Breast epithelium (tissue), 4 donors: ENCODE results near the gene TTLL13. TPM values are rescaled to one million over a fixed set of nuclear protein-coding genes. Genes with fewer than 3 reads are reported as not detected.
"Not testable (repeated sequence)": the region's sequence is repeated elsewhere in the genome, so short reads cannot be mapped to it uniquely, and the experiment has no call there.

Experiments used
- DNase-seq, 2 donors: peaks; one replicate each; pipeline ENCODE4 v3.0.0-alpha.2; 2019; ENCODE audit warnings: low spot score in 2 of 2
- H3K27ac ChIP-seq, 2 donors: fragments of 200-600 bp; sonication (generic) in 1 of 2; one replicate each; pipeline ENCODE4 v1.5.1; 2016 to 2019; ENCODE audit warnings: mild to moderate bottlenecking in 1 of 2
- H3K27me3 ChIP-seq, 2 donors: fragments of 200-600 bp; sonication (generic) in 1 of 2; one replicate each; pipeline versions ENCODE4 v1.5.1 to v1.6.0; 2017 to 2019; ENCODE audit warnings: control low read depth in 1 of 2, mild to moderate bottlenecking in 1 of 2
- H3K36me3 ChIP-seq: fragments of 200-600 bp; one replicate; pipeline ENCODE4 v1.5.1; 2019
- H3K4me1 ChIP-seq, 2 donors: fragments of 200-600 bp; sonication (generic); one replicate each; pipeline ENCODE4 v1.5.1; 2016 to 2019; ENCODE audit warnings: control low read depth in 1 of 2
- H3K4me3 ChIP-seq, 3 donors: fragments of 200-600 bp; sonication (generic); 1 replicate in 2 of 3; 2 replicates in 1 of 3; pipeline ENCODE4 v1.5.1; 2016 to 2019; ENCODE audit warnings: mild to moderate bottlenecking in 3 of 3, moderate library complexity in 2 of 3
- H3K9me3 ChIP-seq, 2 donors: fragments of 200-600 bp; sonication (generic) in 1 of 2; one replicate each; pipeline ENCODE4 v1.5.1; 2016 to 2019; ENCODE audit warnings: control low read depth in 1 of 2
- CTCF ChIP-seq, 3 donors: fragments of 450-650 bp; IDR thresholded peaks; one replicate each; pipeline ENCODE4 v1.5.1; 2016 to 2017; ENCODE audit warnings: antibody characterized with exemption in 3 of 3, mild to moderate bottlenecking in 3 of 3, moderate library complexity in 3 of 3
- POLR2A ChIP-seq: fragments of 450-650 bp; IDR thresholded peaks from one replicate; pipeline ENCODE4 v1.6.1; 2016; ENCODE audit warnings: antibody characterized with exemption, mild to moderate bottlenecking, moderate library complexity
- POLR2AphosphoS5 ChIP-seq, 3 donors: sonication (generic); formaldehyde crosslinking; IDR thresholded peaks; one replicate each; pipeline ENCODE4 v1.6.1; 2017; ENCODE audit warnings: antibody characterized with exemption in 3 of 3
- intact Hi-C: fragments of 100-400 bp; cut with DNase I; formaldehyde crosslinking; loops from one replicate; pipeline ENCODE4 v1.15.1; 2023; ENCODE audit warnings: low total_unique reads
- total RNA-seq, 3 donors: library from RNA; depleted of rRNA; stranded (reverse); fragments of >200 nt; gene quantifications; one replicate each; pipeline ENCODE4 v1.1.0, GENCODE V29; 2016

The TTLL13 gene
- total RNA-seq, 3 donors from 2014 or later = 0.15 TPM; not detected in 2

GRCh38 chr15:90270502-90271150, 21.3 kb downstream of the TTLL13 start:
- Histone ChIP-seq H3K4me1 (peaks cover 0 to 20% of the 10 kb centered on the region in 2 donors), H3K27ac (no peak overlapping the region)
- DNase-seq = no peak

DNA sequence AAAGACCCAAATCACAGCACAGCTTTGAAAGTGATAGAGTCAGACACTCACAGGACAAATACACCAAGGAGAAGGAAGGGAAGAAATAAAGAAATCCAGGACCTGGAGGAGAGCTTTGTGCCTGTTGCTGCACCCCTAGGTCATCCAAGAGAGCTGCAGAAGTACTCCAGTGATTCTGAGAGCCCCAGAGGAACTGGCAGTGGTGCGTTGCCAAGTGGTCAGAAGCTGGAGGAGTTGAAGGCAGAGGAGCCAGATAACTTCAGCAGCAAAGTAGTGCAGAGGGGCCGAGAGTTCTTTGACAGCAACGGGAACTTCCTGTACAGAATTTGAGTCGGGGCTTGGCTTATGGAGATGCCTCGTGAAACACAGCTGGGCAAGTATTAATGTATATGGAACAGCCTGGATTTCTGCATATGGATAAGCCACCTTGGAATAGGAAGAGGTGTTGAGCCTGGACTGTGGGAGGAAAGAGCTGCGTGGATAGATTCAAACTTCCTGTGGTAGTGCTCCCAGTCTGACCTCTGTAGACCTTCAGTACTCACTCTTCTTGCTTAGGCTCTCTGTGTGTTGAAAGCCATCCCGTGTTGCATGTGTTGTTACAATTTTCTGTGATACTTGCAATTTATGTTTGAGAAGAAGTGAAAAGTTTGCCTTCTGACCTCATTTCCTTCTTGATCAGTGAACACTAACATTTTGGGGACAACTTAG, 22.3 kb downstream of the TTLL13 start:
- intact Hi-C loops = no loop called here
- Histone ChIP-seq H3K27ac (no peak overlapping the region), H3K36me3 (no peaks in the 10 kb centered on the region), H3K4me3 (no peak overlapping the region), H3K4me1 (peaks cover 0 to 20% of the 10 kb centered on the region in 2 donors), H3K9me3 (no peaks in the 10 kb centered on the region), H3K27me3 (no peaks in the 10 kb centered on the region)
- no peak for TF ChIP-seq CTCF (IDR thresholded peaks at IDR 0.05)
- DNase-seq = no peak

More at GRCh38 chr15:90270502-90271150, 21.3 kb downstream of the TTLL13 start:
- TF ChIP-seq CTCF (IDR thresholded peaks at IDR 0.05) = no peak
- H3K36me3 ChIP-seq = no peaks in the 10 kb centered on the region
- H3K27me3 ChIP-seq = no peaks in the 10 kb centered on the region
- no peak overlapping the region for H3K4me3 ChIP-seq
- H3K9me3 ChIP-seq = no peaks in the 10 kb centered on the region
- intact Hi-C loops = no loop called here

GRCh38 chr15:90278467-90278866, 29.1 kb downstream of the TTLL13 start:
- intact Hi-C loops, H3K36me3 ChIP-seq, H3K4me1 ChIP-seq, H3K27me3 ChIP-seq, DNase-seq, H3K9me3 ChIP-seq, H3K4me3 ChIP-seq, H3K27ac ChIP-seq: not testable (repeated sequence)

DNA sequence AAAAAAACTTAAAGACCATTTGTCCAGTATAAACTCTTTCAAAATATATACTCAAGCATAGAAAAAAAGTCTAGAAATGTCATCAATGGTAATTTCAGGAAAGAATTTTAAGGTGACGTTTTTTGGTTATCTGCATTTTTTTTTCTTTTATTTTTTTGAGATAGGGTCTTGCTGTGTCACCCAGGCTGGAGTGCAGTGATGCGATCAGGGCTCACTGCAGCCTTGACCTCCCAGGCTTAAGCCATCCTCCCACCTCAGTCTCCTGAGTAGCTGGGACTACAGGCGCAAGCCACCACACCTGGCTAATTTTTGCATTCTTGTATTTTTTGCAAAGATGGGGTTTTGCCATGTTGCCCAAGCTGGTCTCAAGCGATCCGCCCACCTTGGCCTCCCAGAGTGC, 31.4 kb downstream of the TTLL13 start:
- DNase-seq, H3K4me1 ChIP-seq, H3K9me3 ChIP-seq, H3K27me3 ChIP-seq, intact Hi-C loops, H3K36me3 ChIP-seq, H3K27ac ChIP-seq, H3K4me3 ChIP-seq: not testable (repeated sequence)

- DNase-seq = not testable (repeated sequence)
Observed at GRCh38 chr15:90281637-90282036, 32.3 kb downstream of the TTLL13 start.

DNA sequence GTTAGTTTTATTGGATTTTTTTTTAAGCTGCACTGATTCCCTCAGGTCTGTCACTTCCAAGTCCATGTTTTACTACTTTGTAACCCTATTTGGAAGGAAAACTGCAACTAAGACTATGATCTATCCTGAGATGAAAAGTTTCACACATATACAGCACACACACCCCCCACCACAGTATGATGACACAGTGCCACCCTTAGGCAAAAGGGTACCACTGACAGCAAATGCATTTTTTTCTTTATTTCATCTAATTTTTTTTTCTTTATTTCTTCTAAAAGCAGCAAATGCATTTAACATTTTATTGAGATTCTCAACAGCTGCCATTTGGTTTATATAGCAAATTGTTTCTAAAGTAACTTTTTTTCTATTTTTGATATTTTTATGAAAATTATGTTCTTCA, 37.3 kb downstream of the TTLL13 start:
- no peaks in the 10 kb centered on the region for H3K27me3 ChIP-seq
- H3K4me1 ChIP-seq = no peaks in the 10 kb centered on the region
- no peak for DNase-seq
- intact Hi-C loops = no loop called here
- TF ChIP-seq POLR2AphosphoS5 (IDR thresholded peaks at IDR 0.05) (no peak), CTCF (IDR thresholded peaks at IDR 0.05) (no peak), POLR2A (no peak)
- no peak overlapping the region for H3K4me3 ChIP-seq
- no peaks in the 10 kb centered on the region for H3K36me3 ChIP-seq
- H3K27ac ChIP-seq = no peak overlapping the region
- no peaks in the 10 kb centered on the region for H3K9me3 ChIP-seq

More at GRCh38 chr15:90281637-90282036, 32.3 kb downstream of the TTLL13 start:
- H3K27ac ChIP-seq, H3K9me3 ChIP-seq, H3K4me3 ChIP-seq, intact Hi-C loops, H3K27me3 ChIP-seq, H3K4me1 ChIP-seq, H3K36me3 ChIP-seq: not testable (repeated sequence)
